Esophagus muscularis mucosa (tissue), 4 donors: ENCODE results near the gene NME1. TPM values are rescaled to one million over a fixed set of nuclear protein-coding genes. Genes with fewer than 3 reads are reported as not detected.

Experiments
- DNase-seq: peaks from one replicate; pipeline ENCODE4 v3.0.0-alpha.2; 2017; ENCODE audit errors: extremely low spot score
- H3K27ac ChIP-seq, 4 donors: fragments of 200-600 bp; sonication (generic); replicated peaks in 1 of 4; 1 replicate in 3 of 4; 2 replicates in 1 of 4; pipeline ENCODE4 v1.5.1; 2016 to 2019; ENCODE audit warnings: mild to moderate bottlenecking in 1 of 4
- H3K27me3 ChIP-seq, 4 donors: fragments of 200-600 bp; sonication (generic); one replicate each; pipeline versions ENCODE4 v1.5.1 to v1.6.0; 2016 to 2019
- H3K36me3 ChIP-seq, 4 donors: fragments of 200-600 bp; sonication (generic); one replicate each; pipeline ENCODE4 v1.5.1; 2016 to 2019
- H3K4me1 ChIP-seq, 4 donors: fragments of 200-600 bp; sonication (generic); one replicate each; pipeline ENCODE4 v1.5.1; 2016 to 2019
- H3K4me3 ChIP-seq, 4 donors: fragments of 200-600 bp; sonication (generic); 1 replicate in 2 of 4; 2 replicates in 2 of 4; pipeline ENCODE4 v1.5.1; 2016 to 2019; ENCODE audit warnings: mild to moderate bottlenecking in 4 of 4, moderate library complexity in 1 of 4
- H3K9me3 ChIP-seq, 4 donors: fragments of 200-600 bp; sonication (generic); 1 replicate in 3 of 4; 2 replicates in 1 of 4; pipeline ENCODE4 v1.5.1; 2016 to 2019
- CTCF ChIP-seq, 3 experiments: fragments of 200-600 bp in 2 of 3; fragments of 450-650 bp in 1 of 3; sonication (generic) in 2 of 3; IDR thresholded peaks; one replicate each; pipeline ENCODE4 v1.5.1; 2017 to 2019; ENCODE audit warnings: antibody characterized with exemption in 3 of 3, mild to moderate bottlenecking in 2 of 3, moderate library complexity in 1 of 3
- EP300 ChIP-seq: sonication (generic); formaldehyde crosslinking; IDR thresholded peaks from one replicate; pipeline ENCODE4 v1.6.1; 2017; ENCODE audit warnings: antibody characterized with exemption
- POLR2A ChIP-seq: fragments of 450-650 bp; IDR thresholded peaks from one replicate; pipeline ENCODE4 v1.6.1; 2017; ENCODE audit warnings: antibody characterized with exemption, moderate library complexity, mild to moderate bottlenecking, low read depth
- POLR2AphosphoS5 ChIP-seq, 2 donors: sonication (generic); formaldehyde crosslinking; IDR thresholded peaks; one replicate each; pipeline ENCODE4 v1.6.1; 2017; ENCODE audit warnings: antibody characterized with exemption in 2 of 2
- WGBS: methylation state at CpG from one replicate; pipeline ENCODE4 v1.1.5; 2018; 5-methylcytosine and 5-hydroxymethylcytosine counted together
- intact Hi-C: fragments of 100-400 bp; cut with DNase I; formaldehyde crosslinking; loops from one replicate; pipeline ENCODE4 v1.15.1; 2023
- total RNA-seq, 4 donors: library from RNA; depleted of rRNA; stranded (reverse); fragments of >200 nt; gene quantifications; one replicate each; pipeline versions ENCODE4 v1.1.0 to v1.2.1, GENCODE V29; 2016

Gene NME1
- total RNA-seq, 4 donors from 2014 or later = 9.1 to 32.3 (median 16.3) TPM

GRCh38 chr17:51155416-51155815 lies 2.1 kb downstream of the NME1 start:
- TF ChIP-seq EP300 = no peak
- TF ChIP-seq POLR2A = no peak
- no peak for TF ChIP-seq POLR2AphosphoS5 (IDR thresholded peaks at IDR 0.05)
- TF ChIP-seq CTCF (IDR thresholded peaks at IDR 0.05) = no peak
- H3K36me3 ChIP-seq = peaks cover 0 to 31% (median 21%) of the 10 kb centered on the region in 4 donors
- no peak overlapping the region for H3K4me3 ChIP-seq
- DNase-seq = no peak
- H3K27ac ChIP-seq = no peak overlapping the region
- WGBS = 92% methylated on average over 8 of the region's 8 CpGs
- H3K27me3 ChIP-seq = no peaks in the 10 kb centered on the region
- intact Hi-C loops = no loop called here
- peaks cover 15 to 24% (median 19%) of the 10 kb centered on the region in 4 donors for H3K4me1 ChIP-seq
- no peaks in the 10 kb centered on the region for H3K9me3 ChIP-seq

- peaks cover 3 to 5% (median 4%) of the 10 kb centered on the region in 4 donors for H3K4me1 ChIP-seq
- no peak overlapping the region for H3K4me3 ChIP-seq
- H3K27me3 ChIP-seq = no peaks in the 10 kb centered on the region
- intact Hi-C loops = no loop called here
- WGBS = 87% methylated on average over 3 of the region's 3 CpGs
- peaks cover 7 to 60% (median 42%) of the 10 kb centered on the region in 4 donors for H3K36me3 ChIP-seq
- H3K9me3 ChIP-seq = no peaks in the 10 kb centered on the region
- DNase-seq = no peak
- TF ChIP-seq EP300 (no peak), POLR2AphosphoS5 (IDR thresholded peaks at IDR 0.05) (no peak), CTCF (IDR thresholded peaks at IDR 0.05) (no peak), POLR2A (no peak)
- no peak overlapping the region for H3K27ac ChIP-seq
Observed at GRCh38 chr17:51159604-51160003, 6.2 kb downstream of the NME1 start.

- WGBS = 65% methylated on average over 3 of the region's 3 CpGs
- TF ChIP-seq EP300 = no peak
- no peak for TF ChIP-seq POLR2A
- no peak for TF ChIP-seq CTCF (IDR thresholded peaks at IDR 0.05)
- no peak for TF ChIP-seq POLR2AphosphoS5 (IDR thresholded peaks at IDR 0.05)
- intact Hi-C loops = no loop called here
Observed at GRCh38 chr17:51161541-51161940, 8.2 kb downstream of the NME1 start.

GRCh38 chr17:51164911-51165679 lies 11.7 kb downstream of the NME1 start:
- intact Hi-C loops = loop anchor here (5.0 kb wide), 1 partner anchor 97 kb away; the partner anchor contains the start of genes MBTD1 and UTP18
- peak overlapping the region; percentile 71 to 93 (median 82) for H3K4me3 ChIP-seq
- DNase-seq = no peak
- H3K4me1 ChIP-seq = peaks cover 10 to 34% (median 25%) of the 10 kb centered on the region in 4 donors
- TF ChIP-seq POLR2A = no peak
- TF ChIP-seq POLR2AphosphoS5 (IDR thresholded peaks at IDR 0.05) = no peak
- no peak for TF ChIP-seq EP300
- TF ChIP-seq CTCF (IDR thresholded peaks at IDR 0.05) = no peak
- H3K27ac ChIP-seq = peak overlapping the region; percentile 89 to 96 (median 94)
- H3K27me3 ChIP-seq = no peaks in the 10 kb centered on the region
- H3K9me3 ChIP-seq = no peaks in the 10 kb centered on the region
- peaks cover 20 to 54% (median 47%) of the 10 kb centered on the region in 4 donors for H3K36me3 ChIP-seq
- WGBS = 72% methylated on average over 16 of the region's 16 CpGs

More at GRCh38 chr17:51161541-51161940, 8.2 kb downstream of the NME1 start:
- no peak overlapping the region for H3K27ac ChIP-seq
- DNase-seq = no peak
- H3K9me3 ChIP-seq = no peaks in the 10 kb centered on the region
- H3K4me3 ChIP-seq = no peak overlapping the region
- H3K27me3 ChIP-seq = no peaks in the 10 kb centered on the region
- peaks cover 7 to 53% (median 35%) of the 10 kb centered on the region in 4 donors for H3K36me3 ChIP-seq
- H3K4me1 ChIP-seq = peaks cover 6 to 13% (median 10%) of the 10 kb centered on the region in 4 donors
